ENCODE data around the gene IFNE.

IFNE gene

DNA sequence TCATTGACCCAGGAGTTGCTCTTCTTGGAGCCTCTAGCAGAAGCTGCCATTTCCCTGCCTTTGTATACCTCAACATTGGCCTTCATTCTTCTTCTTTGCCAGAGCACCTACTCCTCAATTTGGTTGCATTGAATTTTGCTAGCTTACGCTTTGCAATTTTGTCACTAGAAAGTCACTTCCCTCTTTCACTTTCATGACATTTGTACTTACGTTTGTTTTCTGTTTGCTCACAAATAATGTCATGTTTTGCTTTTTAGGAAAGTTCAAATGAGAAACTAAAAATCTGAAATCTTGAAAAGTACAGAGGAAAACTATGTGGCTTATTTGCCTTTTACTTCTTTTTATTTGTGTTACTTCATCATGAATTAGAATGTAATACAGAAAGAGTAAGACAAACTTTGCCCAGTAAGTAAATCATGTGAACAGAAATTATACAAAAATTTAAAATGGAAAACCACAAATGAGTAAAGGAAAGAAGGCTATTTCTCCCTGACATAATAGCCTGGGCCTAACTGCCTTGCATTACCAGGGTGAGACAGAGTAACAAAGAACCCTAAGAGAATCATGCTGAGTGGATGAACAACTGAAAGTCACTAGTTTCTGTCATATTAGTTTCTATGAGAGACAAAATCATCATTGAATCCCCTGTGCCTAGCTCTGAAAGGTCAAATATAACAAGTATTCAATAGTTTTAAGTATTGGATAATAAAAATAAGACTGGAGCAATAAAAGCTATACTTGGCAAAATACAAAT is 49.3 kb downstream of the IFNE start:
- DNase-seq (ENCODE audit: extremely low read depth in 1 of 2, low read depth in 1 of 2) = no peak

Measured in activated CD8-positive, alpha-beta memory T cell treated with anti-CD3 and anti-CD28 coated beads for 1 hour (primary cell).